CD4-positive, alpha-beta T cell treated with Interferon gamma for 1 hour (primary cell): ENCODE results near the gene UBXN6.
A peak's percentile ranks its signal among the peaks of the same experiment; 100 is the strongest.

Source experiments
- DNase-seq: peaks from one replicate; pipeline ENCODE4 v3.0.0-alpha.2; 2020

The UBXN6 gene

GRCh38 chr19:4493104-4493928, 35.7 kb upstream of the UBXN6 start:
- DNase-seq: no peak

DNA sequence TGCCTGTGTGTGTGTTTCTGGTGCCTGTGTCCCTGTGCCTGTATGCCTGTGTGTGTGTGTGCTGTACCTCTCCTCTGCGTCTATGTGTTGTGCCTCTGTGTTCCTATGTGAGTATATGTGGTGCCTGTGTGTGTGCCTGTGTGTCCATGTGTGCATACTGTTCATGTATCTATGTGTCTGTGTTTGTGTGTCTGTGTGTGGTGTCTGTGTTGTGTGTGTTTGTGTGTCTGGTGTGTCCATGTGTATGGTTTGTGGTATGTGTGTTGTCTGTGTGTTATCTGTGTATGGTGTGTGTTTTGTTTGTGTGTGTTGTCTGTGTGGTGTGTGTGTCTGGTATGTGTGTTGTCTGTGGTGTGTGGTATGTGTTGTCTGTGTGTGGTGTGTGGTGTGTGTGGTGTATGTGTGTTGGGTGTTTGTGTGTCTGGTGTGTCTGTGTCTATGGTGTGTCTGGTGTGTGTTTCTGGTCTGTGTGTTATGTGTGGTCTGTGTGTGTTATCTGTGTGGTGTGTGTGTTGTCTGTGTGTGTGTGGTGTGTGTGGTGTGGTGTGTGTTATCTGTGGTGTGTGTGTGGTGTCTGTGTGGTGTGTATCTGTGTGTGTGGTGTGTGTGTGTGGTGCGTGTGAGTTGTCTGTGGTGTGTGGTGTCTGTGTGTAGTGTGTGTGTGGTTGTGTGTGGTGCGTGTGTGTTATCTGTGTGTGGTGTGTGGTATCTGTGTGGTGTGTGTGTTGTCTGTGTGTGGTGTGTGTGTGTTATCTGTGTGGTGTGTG, 34.9 kb upstream of the UBXN6 start:
- no peak for DNase-seq

GRCh38 chr19:4491446-4491845, 33.9 kb upstream of the UBXN6 start:
- DNase-seq: no peak

- no peak for DNase-seq
These were observed 30.9 kb upstream of the UBXN6 start for GRCh38 chr19:4488496-4488895.

GRCh38 chr19:4487572-4487971, 30.0 kb upstream of the UBXN6 start:
- no peak for DNase-seq

DNA sequence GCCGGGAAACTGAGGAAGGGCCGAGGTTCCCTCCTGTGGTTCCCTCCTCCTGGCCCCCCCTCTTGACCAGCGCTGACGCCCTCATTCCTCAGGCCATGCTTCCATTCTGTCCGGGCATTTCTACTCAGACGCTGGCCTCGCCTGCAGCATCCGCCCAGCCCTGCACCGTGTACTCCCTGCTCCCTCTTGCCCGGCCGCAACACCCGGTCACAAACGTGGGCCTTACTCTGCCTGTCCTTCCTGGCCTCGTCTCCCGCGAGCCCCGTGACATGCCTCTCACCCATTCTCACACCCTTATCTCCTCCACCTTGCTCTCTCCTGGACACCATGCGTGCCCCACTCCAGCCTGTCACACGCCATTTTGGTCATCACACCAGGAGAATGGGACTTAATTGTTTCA, 25.8 kb upstream of the UBXN6 start:
- no peak for DNase-seq

DNA sequence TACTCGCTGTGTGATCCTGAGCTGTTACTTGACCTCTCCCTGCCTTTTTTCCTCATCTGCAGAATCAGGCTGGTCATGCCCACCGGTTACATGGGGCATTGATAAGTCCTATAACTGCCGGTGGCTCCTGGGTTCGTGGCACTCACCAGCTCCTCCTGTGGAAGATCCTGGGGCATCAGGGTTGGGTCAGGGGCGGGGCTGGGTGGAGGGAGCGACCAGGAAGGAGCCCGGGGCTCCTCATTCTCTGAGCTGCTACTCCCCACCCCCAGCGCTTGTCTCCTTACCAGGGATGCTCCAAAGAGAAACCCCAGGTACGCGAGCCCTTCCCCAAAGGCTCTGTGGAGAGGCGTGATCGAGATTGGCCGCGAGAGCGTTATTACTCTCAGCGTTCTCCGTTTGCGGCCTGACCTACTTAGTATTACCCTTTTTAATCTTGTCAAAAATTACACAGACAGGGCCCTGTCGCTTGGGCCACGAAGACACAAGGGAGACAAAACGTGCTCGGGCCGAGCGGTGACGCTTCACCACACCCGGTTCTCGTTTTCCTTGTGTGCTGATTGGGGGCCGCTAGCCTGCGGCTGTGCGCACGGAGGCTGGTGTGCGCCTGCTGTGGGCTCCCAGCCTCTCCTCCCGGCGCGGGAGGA, 25.2 kb upstream of the UBXN6 start:
- no peak for DNase-seq

GRCh38 chr19:4477034-4477801, 19.6 kb upstream of the UBXN6 start:
- no peak for DNase-seq

GRCh38 chr19:4474514-4475022, 17.0 kb upstream of the UBXN6 start:
- no peak for DNase-seq

DNA sequence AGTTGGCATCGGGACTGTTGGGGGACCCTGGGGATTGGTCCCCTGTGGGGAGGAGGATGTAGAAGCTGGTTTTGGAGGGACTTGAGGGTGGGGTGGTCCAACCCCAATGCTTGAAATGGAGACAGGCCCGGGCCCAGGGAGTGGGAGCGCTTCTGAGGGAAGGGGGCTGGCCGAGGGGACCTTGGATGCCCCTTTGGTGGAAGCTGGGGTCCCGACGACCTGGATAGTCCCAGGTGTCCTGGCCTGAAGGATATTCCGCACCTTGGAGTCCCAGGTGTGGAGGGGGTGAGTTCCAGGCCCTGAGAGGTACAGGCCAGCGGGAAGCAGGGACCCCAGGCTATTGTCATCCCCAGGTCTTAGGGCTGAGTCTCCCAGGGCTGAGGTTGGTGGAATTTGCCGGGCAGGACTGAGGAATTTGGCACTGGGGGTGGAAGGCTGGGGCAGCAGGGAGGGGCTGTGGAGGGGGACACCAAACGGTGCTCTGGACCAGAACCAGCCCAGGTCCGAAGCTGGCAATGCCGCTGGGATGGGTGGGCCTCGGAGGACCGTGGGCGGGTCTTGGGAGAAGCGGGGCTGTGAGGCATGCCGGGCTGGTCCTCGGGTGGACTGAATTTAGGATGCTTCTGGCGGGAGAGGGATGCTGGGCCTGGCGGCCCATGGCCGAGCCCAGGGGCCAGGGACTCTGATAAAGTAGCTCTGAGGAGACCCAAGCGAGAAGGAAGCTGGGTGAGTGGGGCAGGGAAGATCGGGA, 16.3 kb upstream of the UBXN6 start:
- no peak for DNase-seq

DNA sequence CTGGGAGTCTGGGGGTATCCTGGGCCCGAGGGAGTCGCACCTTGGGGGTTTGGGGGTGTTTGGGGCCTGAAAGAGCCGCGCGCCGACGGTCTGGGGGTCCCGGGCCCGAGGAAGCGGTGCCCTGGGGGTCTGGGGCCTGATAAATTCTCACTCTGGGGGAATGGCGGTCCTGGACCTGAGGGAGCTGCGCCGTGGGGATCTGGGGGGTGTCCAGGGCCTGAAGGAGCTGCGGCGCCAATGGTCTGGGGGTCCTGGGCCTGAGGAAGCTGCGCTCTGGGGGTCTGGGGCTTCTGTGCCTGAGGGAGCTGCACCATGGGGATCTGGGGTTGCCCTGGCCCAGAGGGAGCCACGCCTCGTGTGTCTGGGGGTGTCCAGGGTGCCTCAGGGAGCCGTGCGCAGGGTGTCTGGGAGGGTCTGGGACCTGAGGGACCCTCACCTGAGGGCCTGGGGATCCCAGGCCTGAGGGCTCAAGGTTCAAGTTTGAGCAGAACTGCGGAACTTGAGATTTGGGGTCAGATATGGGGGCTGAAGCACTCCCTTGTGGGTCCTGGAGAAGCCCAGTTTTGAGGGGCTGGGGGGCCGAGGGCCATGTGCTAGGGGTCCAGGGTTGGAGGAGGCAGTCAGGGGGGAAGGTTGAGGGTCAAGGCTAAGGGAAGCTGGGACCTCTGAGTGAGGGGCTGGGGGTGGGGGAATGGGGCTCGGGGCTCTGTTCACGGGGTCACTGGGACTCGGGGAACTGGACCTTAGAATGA, 15.6 kb upstream of the UBXN6 start:
- no peak for DNase-seq

GRCh38 chr19:4472174-4472974, 14.8 kb upstream of the UBXN6 start, which contains the start of gene HDGFL2:
Gene HDGFL2 (plus strand): TSS chr19:4472297. CDS start chr19:4472351, 54 bp downstream.
- no peak for DNase-seq

DNA sequence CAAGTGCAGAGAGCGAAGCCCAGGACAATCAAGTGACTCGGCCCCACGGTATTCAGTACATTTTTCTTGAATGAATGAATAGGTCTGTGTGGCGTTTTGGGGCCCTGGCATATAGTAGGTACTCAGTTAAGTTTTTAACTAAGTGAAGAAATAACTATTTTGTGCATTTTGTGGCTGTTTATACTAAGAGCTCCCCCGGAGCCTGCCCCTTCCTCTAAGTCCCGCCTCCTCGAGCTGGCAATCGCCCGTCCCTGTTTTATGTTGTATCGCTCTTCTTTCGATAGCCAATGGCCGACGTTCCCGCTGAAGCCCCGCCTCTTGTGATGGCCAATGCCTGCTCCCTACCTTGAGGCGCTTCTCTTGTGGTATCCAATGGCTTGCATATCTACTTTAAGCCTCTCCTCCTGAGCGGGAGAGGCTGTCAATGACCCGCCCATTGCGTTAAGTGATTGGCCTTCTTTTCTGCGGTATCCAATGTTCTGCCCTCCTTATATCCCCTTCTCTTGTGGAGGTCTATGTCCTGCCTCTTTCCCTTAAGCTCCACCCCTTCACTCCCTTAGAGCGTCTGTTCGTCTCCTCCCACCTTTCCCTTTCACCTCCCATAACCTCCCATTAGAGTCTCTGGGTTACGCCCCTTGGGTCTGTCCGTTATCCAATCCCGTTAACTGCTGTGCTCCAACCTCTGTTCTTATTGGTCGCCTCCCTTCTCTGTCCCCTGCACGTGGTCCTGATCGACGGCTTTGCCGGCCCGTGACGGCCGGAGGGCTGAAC, 14.0 kb upstream of the UBXN6 start:
- peak; percentile 100 for DNase-seq

GRCh38 chr19:4467835-4468234, 10.2 kb upstream of the UBXN6 start:
- no peak for DNase-seq

DNA sequence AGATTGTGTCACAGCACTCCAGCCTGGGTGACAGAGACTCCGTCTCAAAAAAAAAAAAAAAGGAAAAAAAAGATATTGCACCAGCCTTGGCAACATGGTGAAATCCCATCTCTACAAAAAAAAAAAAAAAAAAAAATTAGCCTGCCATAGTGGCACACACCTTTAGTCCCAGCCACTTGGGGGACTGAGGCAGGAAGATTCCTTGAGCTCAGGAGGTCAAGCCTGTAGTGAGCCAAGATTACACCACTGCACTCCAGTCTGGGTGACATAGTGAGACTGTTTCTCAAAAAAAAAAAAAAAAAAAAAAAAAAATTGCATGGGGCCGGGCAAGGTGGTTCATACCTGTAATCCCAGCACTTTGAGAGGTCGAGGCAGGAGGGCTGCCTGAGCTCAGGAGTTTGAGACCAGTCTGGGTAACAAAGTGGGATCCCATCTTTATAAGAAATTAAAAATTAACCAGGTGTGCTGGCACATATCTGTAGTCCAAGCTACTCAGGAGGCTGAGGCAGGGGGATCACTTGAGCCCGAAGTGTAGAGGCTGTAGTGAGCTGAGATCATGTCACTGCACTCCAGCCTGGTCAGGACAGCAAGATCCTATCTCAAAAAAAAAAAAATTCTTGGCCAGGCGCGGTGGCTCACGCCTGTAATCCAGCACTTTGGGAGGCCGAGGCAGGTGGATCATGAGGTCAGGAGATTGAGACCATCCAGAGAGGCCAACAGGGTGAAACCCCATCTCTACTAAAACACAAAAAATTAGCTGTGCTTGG, 7.4 kb upstream of the UBXN6 start:
- no peak for DNase-seq

GRCh38 chr19:4456843-4457653, 546 bp downstream of the UBXN6 start:
- peak; percentile 38 for DNase-seq

DNA sequence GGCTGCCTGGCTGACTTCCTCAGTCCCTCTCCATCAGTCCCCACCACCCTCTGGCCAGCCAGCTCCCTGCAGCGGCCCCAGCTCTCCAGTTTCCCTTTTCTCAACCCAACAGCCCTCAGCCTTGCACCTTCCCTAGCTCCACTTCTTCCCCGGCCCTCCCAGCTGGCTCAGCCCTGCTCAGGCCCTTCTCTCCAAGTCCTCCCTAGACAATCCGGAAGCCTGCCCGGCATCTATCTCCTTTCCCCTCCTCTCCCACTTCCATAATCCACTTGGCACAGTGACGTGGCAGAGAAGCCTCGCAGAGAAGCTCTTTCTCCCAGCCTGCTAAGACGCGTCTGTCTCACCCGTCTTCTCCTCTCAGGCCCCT, 1.1 kb downstream of the UBXN6 start:
- DNase-seq: no peak
